ENCODE measurements around the gene FBXW11. TPM values are rescaled to one million over a fixed set of nuclear protein-coding genes. Genes with fewer than 3 reads are reported as not detected.

Gene FBXW11
- total and polyA plus RNA-seq, 9 donors, result 20.5 to 73.4 (median 53.0) TPM

GRCh38 chr5:171813813-171814490 lies 192.5 kb downstream of the FBXW11 start:
- Histone ChIP-seq H3K9me3 (no peaks in the 10 kb centered on the region), H3K4me1 (ENCODE audit: insufficient read depth) (no peaks in the 10 kb centered on the region), H3K27me3 (no peaks in the 10 kb centered on the region), H3K4me3 (no peak overlapping the region), H3K36me3 (no peaks in the 10 kb centered on the region), H3K27ac (no peak overlapping the region)
- TF ChIP-seq CTCF (IDR thresholded peaks at IDR 0.05) (no peak), EP300 (IDR thresholded peaks at IDR 0.05) (no peak), POLR2A (IDR thresholded peaks at IDR 0.05) (no peak)
- intact Hi-C loops (cut with DNase I), result no loop called here
- 87 to 88% (median 87%) methylated on average over 7 of the region's 7 CpGs for WGBS, 3 donors
- no peak for DNase-seq

GRCh38 chr5:171813270-171813669 lies 193.2 kb downstream of the FBXW11 start:
- TF ChIP-seq CTCF (IDR thresholded peaks at IDR 0.05) (no peak), POLR2A (IDR thresholded peaks at IDR 0.05) (no peak), EP300 (IDR thresholded peaks at IDR 0.05) (no peak)
- Histone ChIP-seq H3K36me3 (no peaks in the 10 kb centered on the region), H3K27ac (no peak overlapping the region), H3K4me3 (no peak overlapping the region), H3K4me1 (ENCODE audit: insufficient read depth) (no peaks in the 10 kb centered on the region), H3K9me3 (no peaks in the 10 kb centered on the region), H3K27me3 (no peaks in the 10 kb centered on the region)
- DNase-seq, result no peak
- intact Hi-C loops (cut with DNase I), result no loop called here
- 88 to 94% (median 91%) methylated on average over 4 of the region's 4 CpGs for WGBS, 3 donors

Other genes with a start within 250 kb of the FBXW11 start
- not detected for gene SMIM23, start 220.8 kb downstream of the FBXW11 start, total RNA-seq
- gene SMIM23, start 220.8 kb downstream of the FBXW11 start, polyA plus RNA-seq, result not detected
- 10 to 100 TPM in 4 of 7 donors, 1 to 10 TPM in 3; 7.6 to 15.5 (median 10.0) TPM for gene STK10, start 181.6 kb upstream of the FBXW11 start, total RNA-seq
- 1 to 10 TPM; 5.4 to 8.9 TPM for gene STK10, start 181.6 kb upstream of the FBXW11 start, polyA plus RNA-seq
- gene EFCAB9, start 187.5 kb upstream of the FBXW11 start, total RNA-seq, result not detected
- not detected for gene EFCAB9, start 187.5 kb upstream of the FBXW11 start, polyA plus RNA-seq